GM12801 (cell line): ENCODE results near the gene CYTH4.

ENCODE experiments used
- TF ChIP-seq, protein P1 (sequence below): IDR thresholded peaks from one replicate; pipeline ENCODE4 v1.5.1; 2011; ENCODE audit warnings: control low read depth; ENCODE audit not compliant: insufficient read length; ENCODE audit errors: extremely low read depth

Gene CYTH4

DNA sequence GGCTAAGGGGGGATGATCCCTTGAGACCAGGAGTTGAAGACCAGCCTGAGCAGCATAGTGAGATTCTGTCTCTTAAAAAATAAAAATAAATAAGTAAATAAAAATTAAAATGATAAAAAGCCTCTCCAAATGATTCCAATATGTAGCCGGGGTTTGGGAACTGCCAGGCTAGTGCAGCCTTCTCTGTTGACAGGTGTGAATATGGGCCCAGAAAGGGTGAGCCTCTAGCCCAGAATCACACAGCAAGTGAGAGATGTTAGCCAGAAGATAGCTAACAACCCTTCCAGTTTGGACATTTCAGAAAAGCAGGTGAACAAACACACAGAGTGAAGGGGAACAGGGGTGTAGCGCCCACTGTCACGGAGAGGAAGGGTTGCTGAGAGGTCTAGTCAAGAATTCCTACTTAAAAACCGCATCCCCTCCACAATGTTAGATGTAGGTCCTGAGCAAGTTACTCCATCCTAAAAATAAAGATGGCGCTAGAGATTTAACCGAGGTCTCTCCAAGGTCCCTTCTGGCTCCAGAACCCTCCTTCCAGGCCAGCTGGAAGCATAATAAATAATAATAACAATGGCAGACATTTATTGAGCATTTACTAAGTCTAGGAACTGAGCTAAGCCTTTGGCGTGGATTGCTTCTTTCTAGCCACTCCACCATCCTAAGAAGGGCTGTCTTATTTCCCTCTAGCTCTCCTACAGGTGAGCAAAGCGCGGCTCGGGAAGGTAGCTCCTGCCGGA, 51.6 kb downstream of the CYTH4 start:
- TF ChIP-seq, protein P1, sequence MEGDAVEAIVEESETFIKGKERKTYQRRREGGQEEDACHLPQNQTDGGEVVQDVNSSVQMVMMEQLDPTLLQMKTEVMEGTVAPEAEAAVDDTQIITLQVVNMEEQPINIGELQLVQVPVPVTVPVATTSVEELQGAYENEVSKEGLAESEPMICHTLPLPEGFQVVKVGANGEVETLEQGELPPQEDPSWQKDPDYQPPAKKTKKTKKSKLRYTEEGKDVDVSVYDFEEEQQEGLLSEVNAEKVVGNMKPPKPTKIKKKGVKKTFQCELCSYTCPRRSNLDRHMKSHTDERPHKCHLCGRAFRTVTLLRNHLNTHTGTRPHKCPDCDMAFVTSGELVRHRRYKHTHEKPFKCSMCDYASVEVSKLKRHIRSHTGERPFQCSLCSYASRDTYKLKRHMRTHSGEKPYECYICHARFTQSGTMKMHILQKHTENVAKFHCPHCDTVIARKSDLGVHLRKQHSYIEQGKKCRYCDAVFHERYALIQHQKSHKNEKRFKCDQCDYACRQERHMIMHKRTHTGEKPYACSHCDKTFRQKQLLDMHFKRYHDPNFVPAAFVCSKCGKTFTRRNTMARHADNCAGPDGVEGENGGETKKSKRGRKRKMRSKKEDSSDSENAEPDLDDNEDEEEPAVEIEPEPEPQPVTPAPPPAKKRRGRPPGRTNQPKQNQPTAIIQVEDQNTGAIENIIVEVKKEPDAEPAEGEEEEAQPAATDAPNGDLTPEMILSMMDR = no peak

DNA sequence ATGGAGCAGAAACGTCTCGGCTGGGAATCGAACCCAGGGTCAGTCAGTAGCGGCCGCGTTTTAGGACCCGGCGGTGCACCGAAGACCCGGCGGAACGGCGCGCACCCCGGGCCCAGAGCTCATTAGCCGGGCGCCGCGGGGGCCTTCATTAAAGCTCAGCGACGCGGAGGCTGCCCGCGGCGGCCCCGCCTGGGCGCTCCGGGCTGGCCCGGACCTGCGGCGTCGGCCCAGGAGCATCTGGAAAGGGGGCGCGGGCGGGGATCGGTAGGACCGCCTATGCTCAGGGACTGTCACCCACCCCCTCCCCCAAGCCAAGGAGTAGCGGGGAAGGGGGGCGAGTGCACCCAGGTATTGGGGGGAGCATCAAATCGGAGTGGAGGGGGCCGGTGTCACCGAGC, 52.2 kb downstream of the CYTH4 start:
- TF ChIP-seq, protein P1 = no peak

DNA sequence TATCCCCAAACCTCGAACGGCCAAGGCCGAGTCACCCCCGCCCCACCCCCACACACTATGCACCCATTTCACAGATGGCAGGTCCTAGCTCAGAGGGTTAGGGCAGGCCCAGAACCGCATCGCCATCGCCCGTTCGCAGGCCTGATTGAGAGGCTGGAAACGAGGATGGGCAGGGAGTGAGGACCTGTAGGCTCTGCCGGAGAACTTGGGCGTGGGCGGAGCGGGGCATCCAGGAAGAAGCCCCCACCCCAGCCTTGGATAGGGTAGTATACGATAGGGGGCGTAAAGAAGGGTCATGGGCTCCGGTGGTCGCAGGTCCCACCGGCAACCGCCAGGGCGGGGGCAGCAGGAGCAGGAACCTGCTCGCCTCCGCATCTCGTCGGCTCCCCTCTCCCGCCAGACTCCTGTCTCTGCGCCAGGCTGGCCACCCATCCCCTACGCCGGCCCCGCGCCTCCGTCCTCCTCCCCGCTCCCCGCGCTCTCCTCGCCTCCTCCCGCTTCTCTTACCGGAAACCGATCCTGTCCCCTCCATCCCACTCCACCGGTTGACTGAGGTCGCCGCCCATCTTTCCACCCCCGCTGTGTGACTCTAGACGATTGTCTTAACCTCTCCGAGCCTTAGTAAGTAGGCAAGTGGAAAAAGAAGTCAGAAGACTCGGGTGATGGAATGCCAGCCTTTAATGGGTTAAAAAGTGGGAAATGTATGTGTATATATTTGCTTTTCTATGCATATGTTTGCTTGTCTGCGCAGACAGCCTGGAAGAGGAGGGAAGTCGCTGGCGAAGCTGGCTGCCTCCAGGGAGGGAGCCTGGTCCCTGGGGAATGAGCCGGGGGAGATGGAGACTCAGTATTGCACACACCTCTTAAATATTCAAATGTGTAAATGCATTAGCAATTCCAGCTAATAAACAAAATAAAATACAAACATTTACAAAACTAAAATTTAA, 52.8 kb downstream of the CYTH4 start:
- TF ChIP-seq, protein P1 = no peak

DNA sequence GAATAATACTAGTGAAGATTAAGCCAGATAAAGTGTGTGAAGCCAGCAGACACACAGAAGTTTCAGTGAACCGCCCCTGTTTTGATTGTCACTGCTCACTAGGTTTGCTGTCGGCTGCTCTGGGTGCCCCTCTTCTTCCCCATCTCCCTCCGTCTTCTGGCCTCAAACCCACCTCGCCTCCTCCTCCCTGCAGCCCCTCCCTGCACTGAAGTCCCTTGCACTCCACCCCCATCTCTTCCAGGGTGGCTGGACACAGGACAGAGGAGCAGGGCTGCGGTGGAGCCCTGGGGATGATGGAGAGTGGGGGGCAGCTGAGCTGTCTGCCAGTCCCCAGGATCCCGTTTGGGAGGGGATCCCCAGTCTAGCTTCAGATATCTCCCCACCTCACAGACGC, 53.5 kb downstream of the CYTH4 start:
- TF ChIP-seq, protein P1 = no peak

DNA sequence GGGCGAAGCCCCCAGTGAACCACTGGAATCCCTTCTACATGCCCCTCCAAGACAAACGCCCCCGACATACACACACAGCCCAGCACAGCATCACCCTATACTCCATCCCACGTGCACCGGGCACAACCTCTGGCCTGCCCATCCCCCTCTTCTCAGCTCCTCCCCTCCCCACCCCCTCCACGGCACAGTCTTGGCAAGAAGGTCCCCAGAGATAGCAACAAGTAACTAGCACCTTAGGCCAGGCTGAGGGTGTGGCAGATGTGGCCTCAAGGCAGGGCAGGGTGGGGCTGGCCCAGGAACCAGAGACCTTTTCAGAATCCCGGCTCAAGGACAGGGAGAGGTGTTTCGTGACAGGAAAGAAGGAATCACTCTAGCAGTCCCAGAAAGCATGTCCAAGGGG, 54.3 kb downstream of the CYTH4 start:
- TF ChIP-seq, protein P1 = no peak

DNA sequence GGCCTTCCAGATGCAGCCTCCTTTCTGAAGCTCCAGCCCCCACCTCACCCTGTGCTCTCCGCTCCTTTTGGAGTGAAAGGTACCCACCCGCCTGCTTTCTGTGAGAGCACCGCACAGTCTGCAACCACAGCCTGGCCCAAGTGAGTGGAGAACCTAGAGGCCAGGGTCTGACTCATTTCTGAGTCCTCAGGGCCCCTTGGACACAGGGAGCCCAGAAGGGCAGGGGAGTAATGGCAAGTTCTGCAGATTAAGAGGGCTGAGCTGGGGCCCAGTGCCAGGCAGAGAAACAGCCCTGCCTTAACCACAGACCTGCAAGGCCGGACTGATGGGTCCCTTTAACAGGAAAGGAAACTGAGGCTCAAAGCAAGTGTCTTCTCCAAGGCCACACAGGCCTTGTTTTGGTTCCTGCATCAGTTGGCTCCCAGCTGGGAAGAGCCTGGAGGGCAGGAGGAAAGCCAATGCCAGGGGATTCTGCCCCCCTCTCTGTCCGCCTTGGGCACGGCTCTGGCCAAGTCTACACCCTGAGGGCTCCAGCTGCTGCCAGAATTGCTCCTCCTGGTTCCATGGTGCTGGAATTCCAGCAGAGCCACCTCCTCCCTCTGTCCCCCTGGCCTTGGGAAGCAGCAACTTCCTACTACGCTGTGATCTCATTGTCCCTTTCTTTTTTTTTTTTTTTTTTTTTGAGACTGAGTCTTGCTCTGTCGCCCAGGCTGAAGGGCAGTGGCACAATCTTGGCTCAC, 55.1 kb downstream of the CYTH4 start:
- TF ChIP-seq, protein P1 = no peak
